Fibroblast of lung (primary cell): Measurements from ENCODE around the gene FRMPD2.

Experiments
- CTCF ChIP-seq, 2 donors: IDR thresholded peaks in 1 of 2; conservative IDR thresholded peaks in 1 of 2; 1 replicate in 1 of 2; 2 replicates in 1 of 2; pipeline ENCODE4 v1.5.1; 2011 to 2012; ENCODE audit warnings: low read length in 2 of 2, control low read depth in 1 of 2, inconsistent platforms in 1 of 2, low read depth in 1 of 2, mild to moderate bottlenecking in 1 of 2
- EZH2 ChIP-seq: IDR thresholded peaks from 2 replicates; pipeline ENCODE4 v1.5.1; 2012; ENCODE audit warnings: low read length, control low read depth, mild to moderate bottlenecking; ENCODE audit errors: missing control alignments

- TF ChIP-seq CTCF (conservative IDR thresholded peaks at IDR 0.05 in 1 of 2, IDR thresholded peaks at IDR 0.05 in 1 of 2; ENCODE audit: low read depth in 1 of 2, low read length in 2 of 2) (no peak), EZH2 (no peak)
Measured at GRCh38 chr10:48184224-48184623, 90.3 kb downstream of the FRMPD2 start.
